H9 (cell line): ENCODE measurements around the gene DNAJC5. TPM values are rescaled to one million over a fixed set of nuclear protein-coding genes. Genes with fewer than 3 reads are reported as not detected.
A peak's percentile ranks its signal among the peaks of the same experiment; 100 is the strongest.

ENCODE experiments used
- DNase-seq: peaks from one replicate; pipeline ENCODE4 v3.0.0-alpha.2; 2017
- H2AFZ ChIP-seq: one replicate; pipeline ENCODE4 v1.6.1; 2013; ENCODE audit warnings: mild to moderate bottlenecking, low read length, control low read depth, moderate library complexity
- H2AK5ac ChIP-seq: 2 replicates; pipeline ENCODE4 v1.6.1; 2013; ENCODE audit warnings: low read length, control low read depth, mixed read lengths; ENCODE audit not compliant: insufficient read length
- H2BK120ac ChIP-seq: one replicate; pipeline ENCODE4 v1.6.1; 2013; ENCODE audit warnings: low read depth, mild to moderate bottlenecking, low read length, control low read depth, inconsistent platforms; ENCODE audit not compliant: poor library complexity, severe bottlenecking
- H2BK12ac ChIP-seq: 2 replicates; pipeline ENCODE4 v1.6.1; 2013; ENCODE audit warnings: low read length, control low read depth, mixed read lengths, low read depth; ENCODE audit not compliant: insufficient read length
- H2BK15ac ChIP-seq: 2 replicates; pipeline ENCODE4 v1.6.1; 2013; ENCODE audit warnings: low read depth, low read length, control low read depth
- H2BK20ac ChIP-seq: one replicate; pipeline ENCODE4 v1.6.1; 2013; ENCODE audit warnings: low read depth, mild to moderate bottlenecking, low read length, control low read depth, inconsistent platforms; ENCODE audit not compliant: poor library complexity, severe bottlenecking
- H2BK5ac ChIP-seq: 2 replicates; pipeline ENCODE4 v1.6.1; 2013; ENCODE audit warnings: low read length, control low read depth, mixed read lengths; ENCODE audit not compliant: insufficient read length
- H3K14ac ChIP-seq: 2 replicates; pipeline ENCODE4 v1.6.1; 2013; ENCODE audit warnings: low read length, control low read depth; ENCODE audit not compliant: insufficient read depth
- H3K18ac ChIP-seq: 2 replicates; pipeline ENCODE4 v1.6.1; 2013; ENCODE audit warnings: low read depth, mild to moderate bottlenecking, mixed read lengths, low read length, control low read depth; ENCODE audit not compliant: insufficient read length
- H3K23ac ChIP-seq: 2 replicates; pipeline ENCODE4 v1.6.1; 2013; ENCODE audit warnings: low read length, control low read depth, mixed read lengths, low read depth; ENCODE audit not compliant: insufficient read length
- H3K23me2 ChIP-seq: 2 replicates; pipeline ENCODE4 v1.6.1; 2013; ENCODE audit warnings: low read depth, mild to moderate bottlenecking, mixed read lengths, low read length, control low read depth; ENCODE audit not compliant: insufficient read length, poor library complexity, severe bottlenecking
- H3K27ac ChIP-seq: 2 replicates; pipeline ENCODE4 v1.5.1; 2013; ENCODE audit warnings: low read length, control low read depth, mixed read lengths, low read depth; ENCODE audit not compliant: insufficient read length
- H3K27me3 ChIP-seq: 2 replicates; pipeline ENCODE4 v1.6.1; 2013; ENCODE audit warnings: low read length, control low read depth, inconsistent platforms; ENCODE audit not compliant: insufficient read depth
- H3K4ac ChIP-seq: 2 replicates; pipeline ENCODE4 v1.6.1; 2013; ENCODE audit warnings: low read depth, mild to moderate bottlenecking, control low read depth, inconsistent platforms, low read length, moderate library complexity
- H3K4me1 ChIP-seq: 2 replicates; pipeline ENCODE4 v1.6.1; 2013; ENCODE audit warnings: low read length, control low read depth, inconsistent platforms; ENCODE audit not compliant: insufficient read depth
- H3K4me2 ChIP-seq: 2 replicates; pipeline ENCODE4 v1.6.1; 2013; ENCODE audit warnings: low read length, control low read depth, mixed read lengths; ENCODE audit not compliant: insufficient read length, insufficient read depth
- H3K56ac ChIP-seq: 2 replicates; pipeline ENCODE4 v1.6.1; 2013; ENCODE audit warnings: low read depth, mild to moderate bottlenecking, mixed read lengths, low read length, control low read depth; ENCODE audit not compliant: insufficient read length
- H3K79me1 ChIP-seq: 2 replicates; pipeline ENCODE4 v1.6.1; 2013; ENCODE audit warnings: low read depth, mild to moderate bottlenecking, moderate library complexity, low read length, control low read depth, inconsistent platforms; ENCODE audit not compliant: insufficient read depth, poor library complexity, severe bottlenecking
- H3K79me2 ChIP-seq: 2 replicates; pipeline ENCODE4 v1.6.1; 2013; ENCODE audit warnings: low read length, control low read depth, inconsistent platforms; ENCODE audit not compliant: insufficient read depth
- H3K9ac ChIP-seq: 2 replicates; pipeline ENCODE4 v1.6.1; 2013; ENCODE audit warnings: low read length, control low read depth, mixed read lengths; ENCODE audit not compliant: insufficient read length; ENCODE audit errors: extremely low read depth
- H3K9me3 ChIP-seq: one replicate; pipeline ENCODE4 v1.6.1; 2013; ENCODE audit warnings: low read depth, low read length, inconsistent platforms; ENCODE audit not compliant: control insufficient read depth
- H3T11ph ChIP-seq: one replicate; pipeline ENCODE4 v1.6.1; 2013; ENCODE audit warnings: mild to moderate bottlenecking, low read length, control low read depth, inconsistent platforms
- H4K20me1 ChIP-seq: one replicate; pipeline ENCODE4 v1.6.1; 2013; ENCODE audit not compliant: control insufficient read depth, insufficient read length, insufficient read depth
- H4K5ac ChIP-seq: 2 replicates; pipeline ENCODE4 v1.6.1; 2013; ENCODE audit warnings: low read depth, mild to moderate bottlenecking, mixed read lengths, low read length, control low read depth; ENCODE audit not compliant: insufficient read length
- H4K8ac ChIP-seq: replicated peaks from 2 replicates; pipeline ENCODE4 v1.6.1; 2013; ENCODE audit warnings: low read length, control low read depth, mixed read lengths, low read depth; ENCODE audit not compliant: insufficient read length
- H4K91ac ChIP-seq: 2 replicates; pipeline ENCODE4 v1.6.1; 2013; ENCODE audit warnings: low read depth, mild to moderate bottlenecking, moderate library complexity, mixed read lengths, low read length, control low read depth; ENCODE audit not compliant: insufficient read length
- H3K27ac Mint-ChIP-seq, 3 experiments: 2 replicates in 2 of 3; 3 replicates in 1 of 3; pipeline ENCODE4 v1.8.0; 2020 to 2021; ENCODE audit warnings: mixed read lengths in 3 of 3, mild to moderate bottlenecking in 1 of 3, moderate library complexity in 1 of 3
- H3K27me3 Mint-ChIP-seq: 2 replicates; pipeline ENCODE4 v1.8.0; 2021; ENCODE audit warnings: low read depth, mild to moderate bottlenecking, moderate library complexity, mixed read lengths
- H3K36me3 Mint-ChIP-seq, 3 experiments: 2 replicates in 2 of 3; 3 replicates in 1 of 3; pipeline ENCODE4 v1.8.0; 2020 to 2021; ENCODE audit warnings: low read depth in 3 of 3, mixed read lengths in 3 of 3; ENCODE audit not compliant: insufficient read depth in 1 of 3
- H3K4me1 Mint-ChIP-seq, 2 experiments: 2 replicates each; pipeline ENCODE4 v1.8.0; 2020; ENCODE audit warnings: mixed read lengths in 2 of 2
- H3K4me3 Mint-ChIP-seq, 2 experiments: 2 replicates in 1 of 2; 3 replicates in 1 of 2; pipeline ENCODE4 v1.8.0; 2020 to 2021; ENCODE audit warnings: mild to moderate bottlenecking in 2 of 2, mixed read lengths in 2 of 2, moderate library complexity in 1 of 2
- H3K9me3 Mint-ChIP-seq, 2 experiments: 2 replicates in 1 of 2; 3 replicates in 1 of 2; pipeline ENCODE4 v1.8.0; 2020; ENCODE audit warnings: mild to moderate bottlenecking in 2 of 2, mixed read lengths in 2 of 2, moderate library complexity in 1 of 2
- CTCF ChIP-seq: fragments of 200-600 bp; sonication (generic); conservative IDR thresholded peaks from 3 replicates; pipeline ENCODE4 v1.8.0; 2021; ENCODE audit warnings: antibody characterized with exemption, mild to moderate bottlenecking
- WGBS: extraction: QIAGEN DNeasy Blood & Tissue Kit; methylation state at CpG from one replicate; pipeline ENCODE4 v1.1.7; 2013; ENCODE audit warnings: missing lambda C conversion rate, low lambda C conversion rate, mixed read lengths; ENCODE audit not compliant: insufficient read length; ENCODE audit errors: extremely low coverage; 5-methylcytosine and 5-hydroxymethylcytosine counted together
- total RNA-seq: library from RNA; stranded (reverse); gene quantifications from 2 replicates; pipeline ENCODE4 v1.2.1, GENCODE V29; 2021

The DNAJC5 gene
- total RNA-seq, 1 experiment from 2014 or later: 43.0 TPM

GRCh38 chr20:63980317-63980805, 85.4 kb downstream of the DNAJC5 start:
- Histone ChIP-seq H2AK5ac (no peak overlapping the region), H4K5ac (no peak overlapping the region), H3K4me2 (peak overlapping the region; percentile 67), H3K9me3 (no peaks in the 10 kb centered on the region), H2BK20ac (no peak overlapping the region), H2AFZ (no peak overlapping the region), H3K4me1 (peaks cover 3% of the 10 kb centered on the region; the same call in 1 of the 2 replicates), H2BK120ac (no peak overlapping the region), H3K23me2 (peaks cover 16% of the 10 kb centered on the region), H3K9ac (no peak overlapping the region), H2BK15ac (no peak overlapping the region), H4K20me1 (no peaks in the 10 kb centered on the region), H3K56ac (no peak overlapping the region), H3K27me3 (no peaks in the 10 kb centered on the region), H3K4ac (no peak overlapping the region), H3K14ac (no peak overlapping the region), H2BK12ac (no peak overlapping the region), H4K8ac (no peak overlapping the region), H2BK5ac (no peak overlapping the region), H3K27ac (no peak overlapping the region), H3K23ac (no peak overlapping the region), H3T11ph (no peak overlapping the region), H3K79me2 (peaks cover 4% of the 10 kb centered on the region; the same call in 1 of the 2 replicates), H4K91ac (no peak overlapping the region), H3K79me1 (peaks cover 6% of the 10 kb centered on the region), H3K18ac (no peak overlapping the region)
- no CpG with 5 or more reads among the region's 15 CpGs for WGBS
- Mint-ChIP-seq H3K4me1 (peaks cover 27% of the 10 kb centered on the region in 2 experiments), H3K36me3 (peaks cover 17 to 31% (median 30%) of the 10 kb centered on the region in 3 experiments), H3K4me3 (peak overlapping the region; percentile 93 to 95), H3K9me3 (no peaks in the 10 kb centered on the region), H3K27me3 (peaks cover 1% of the 10 kb centered on the region; the same call in 1 of the 2 replicates), H3K27ac (peak overlapping the region in 1 of 3 experiments; percentile 7; a peak in 2 of 7 replicates)
- no peak for DNase-seq
- TF ChIP-seq CTCF: no peak
